ENCODE data around the gene FURIN.
A peak's percentile ranks its signal among the peaks of the same experiment; 100 is the strongest.

The FURIN gene

DNA sequence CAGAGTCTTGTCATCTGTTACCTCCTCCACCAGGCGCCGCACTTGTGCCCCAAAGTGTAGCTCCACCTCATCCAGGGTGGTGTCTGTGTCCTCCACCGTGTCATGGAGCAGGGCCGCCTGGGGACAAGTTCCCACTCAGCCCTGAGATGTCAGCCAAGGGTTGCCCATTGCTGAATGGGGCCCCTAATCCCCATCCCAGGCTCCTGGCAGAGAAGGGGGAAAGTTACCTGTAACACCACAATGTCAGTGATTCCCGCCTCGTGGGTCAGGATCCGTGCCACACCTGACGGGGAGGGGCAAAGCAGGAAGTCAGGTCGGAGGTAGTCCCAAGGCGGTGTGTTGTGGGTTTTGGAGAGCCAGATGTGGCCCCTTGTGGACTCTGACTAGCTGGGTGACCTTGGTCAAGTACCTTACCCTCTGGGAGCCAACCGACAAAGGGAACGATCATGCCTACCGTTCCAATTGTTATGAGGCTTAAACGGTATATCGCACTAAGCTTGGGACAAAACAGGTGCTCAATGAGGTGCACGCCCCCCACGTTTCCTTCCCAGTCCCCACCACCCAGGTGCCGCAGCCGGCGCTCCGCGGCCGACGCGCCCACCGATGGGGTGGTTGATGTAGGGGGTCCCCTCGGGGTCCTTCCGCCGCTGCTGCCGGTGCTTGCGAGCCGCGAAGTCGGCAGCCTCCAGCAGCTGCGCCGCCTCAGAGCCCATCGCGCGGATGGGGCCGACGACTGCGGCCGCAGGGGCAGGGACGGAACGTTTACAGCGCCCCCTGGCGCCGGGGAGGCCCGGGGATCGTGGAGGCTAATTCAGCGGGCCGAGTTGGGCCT, 63.7 kb downstream of the FURIN start, which contains the start of gene HDDC3 (continued):
- TF ChIP-seq WT1 (tag by site-specific recombination; IDR thresholded peaks at IDR 0.05), result peak; percentile 23; the same call in 1 of the 2 replicates
- 0 out of 2 replicates have a peak, but pooled peaks have one; percentile 10 for TF ChIP-seq ZNF341 (tag by site-specific recombination; IDR thresholded peaks at IDR 0.05; ENCODE audit: low read depth)
- peak; percentile 32; the same call in 1 of the 2 replicates for TF ChIP-seq GLI4 (tag by site-specific recombination; IDR thresholded peaks at IDR 0.05)
- peak; percentile 59; the same call in 1 of the 2 replicates for TF ChIP-seq ZNF394 (tag by site-specific recombination; IDR thresholded peaks at IDR 0.05; ENCODE audit: borderline replicate concordance)
- TF ChIP-seq, protein P1, sequence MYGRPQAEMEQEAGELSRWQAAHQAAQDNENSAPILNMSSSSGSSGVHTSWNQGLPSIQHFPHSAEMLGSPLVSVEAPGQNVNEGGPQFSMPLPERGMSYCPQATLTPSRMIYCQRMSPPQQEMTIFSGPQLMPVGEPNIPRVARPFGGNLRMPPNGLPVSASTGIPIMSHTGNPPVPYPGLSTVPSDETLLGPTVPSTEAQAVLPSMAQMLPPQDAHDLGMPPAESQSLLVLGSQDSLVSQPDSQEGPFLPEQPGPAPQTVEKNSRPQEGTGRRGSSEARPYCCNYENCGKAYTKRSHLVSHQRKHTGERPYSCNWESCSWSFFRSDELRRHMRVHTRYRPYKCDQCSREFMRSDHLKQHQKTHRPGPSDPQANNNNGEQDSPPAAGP (tag by site-specific recombination; IDR thresholded peaks at IDR 0.05), result peak; percentile 50
- TF ChIP-seq, protein P2, sequence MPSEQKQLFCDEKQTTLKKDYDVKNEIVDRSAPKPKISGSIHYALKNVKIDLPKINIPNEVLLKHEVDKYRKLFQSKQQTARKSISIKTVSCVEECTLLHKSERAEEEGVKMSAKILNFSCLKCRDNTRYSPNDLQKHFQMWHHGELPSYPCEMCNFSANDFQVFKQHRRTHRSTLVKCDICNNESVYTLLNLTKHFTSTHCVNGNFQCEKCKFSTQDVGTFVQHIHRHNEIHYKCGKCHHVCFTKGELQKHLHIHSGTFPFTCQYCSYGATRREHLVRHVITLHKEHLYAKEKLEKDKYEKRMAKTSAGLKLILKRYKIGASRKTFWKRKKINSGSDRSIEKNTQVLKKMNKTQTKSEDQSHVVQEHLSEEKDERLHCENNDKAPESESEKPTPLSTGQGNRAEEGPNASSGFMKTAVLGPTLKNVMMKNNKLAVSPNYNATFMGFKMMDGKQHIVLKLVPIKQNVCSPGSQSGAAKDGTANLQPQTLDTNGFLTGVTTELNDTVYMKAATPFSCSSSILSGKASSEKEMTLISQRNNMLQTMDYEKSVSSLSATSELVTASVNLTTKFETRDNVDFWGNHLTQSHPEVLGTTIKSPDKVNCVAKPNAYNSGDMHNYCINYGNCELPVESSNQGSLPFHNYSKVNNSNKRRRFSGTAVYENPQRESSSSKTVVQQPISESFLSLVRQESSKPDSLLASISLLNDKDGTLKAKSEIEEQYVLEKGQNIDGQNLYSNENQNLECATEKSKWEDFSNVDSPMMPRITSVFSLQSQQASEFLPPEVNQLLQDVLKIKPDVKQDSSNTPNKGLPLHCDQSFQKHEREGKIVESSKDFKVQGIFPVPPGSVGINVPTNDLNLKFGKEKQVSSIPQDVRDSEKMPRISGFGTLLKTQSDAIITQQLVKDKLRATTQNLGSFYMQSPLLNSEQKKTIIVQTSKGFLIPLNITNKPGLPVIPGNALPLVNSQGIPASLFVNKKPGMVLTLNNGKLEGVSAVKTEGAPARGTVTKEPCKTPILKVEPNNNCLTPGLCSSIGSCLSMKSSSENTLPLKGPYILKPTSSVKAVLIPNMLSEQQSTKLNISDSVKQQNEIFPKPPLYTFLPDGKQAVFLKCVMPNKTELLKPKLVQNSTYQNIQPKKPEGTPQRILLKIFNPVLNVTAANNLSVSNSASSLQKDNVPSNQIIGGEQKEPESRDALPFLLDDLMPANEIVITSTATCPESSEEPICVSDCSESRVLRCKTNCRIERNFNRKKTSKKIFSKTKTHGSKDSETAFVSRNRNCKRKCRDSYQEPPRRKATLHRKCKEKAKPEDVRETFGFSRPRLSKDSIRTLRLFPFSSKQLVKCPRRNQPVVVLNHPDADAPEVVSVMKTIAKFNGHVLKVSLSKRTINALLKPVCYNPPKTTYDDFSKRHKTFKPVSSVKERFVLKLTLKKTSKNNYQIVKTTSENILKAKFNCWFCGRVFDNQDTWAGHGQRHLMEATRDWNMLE (tag by site-specific recombination; conservative IDR thresholded peaks at IDR 0.05; ENCODE audit: low read depth), result 0 out of 2 replicates have a peak, but pooled peaks have one; percentile 10
- peak; percentile 77; the same call in 1 of the 2 replicates for TF ChIP-seq ZNF24 (tag by site-specific recombination; IDR thresholded peaks at IDR 0.05)
- peak; percentile 80 for TF ChIP-seq SCRT2 (tag by site-specific recombination; IDR thresholded peaks at IDR 0.05)
- no peak for TF ChIP-seq ZNF558 (tag by site-specific recombination; IDR thresholded peaks at IDR 0.05)
- TF ChIP-seq YY1 (tag by site-specific recombination; IDR thresholded peaks at IDR 0.05), result 0 out of 2 replicates have a peak, but pooled peaks have one; percentile 53
- TF ChIP-seq ZNF121 (tag by site-specific recombination; IDR thresholded peaks at IDR 0.05), result peak; percentile 54; the same call in 1 of the 2 replicates
- TF ChIP-seq, protein P3, sequence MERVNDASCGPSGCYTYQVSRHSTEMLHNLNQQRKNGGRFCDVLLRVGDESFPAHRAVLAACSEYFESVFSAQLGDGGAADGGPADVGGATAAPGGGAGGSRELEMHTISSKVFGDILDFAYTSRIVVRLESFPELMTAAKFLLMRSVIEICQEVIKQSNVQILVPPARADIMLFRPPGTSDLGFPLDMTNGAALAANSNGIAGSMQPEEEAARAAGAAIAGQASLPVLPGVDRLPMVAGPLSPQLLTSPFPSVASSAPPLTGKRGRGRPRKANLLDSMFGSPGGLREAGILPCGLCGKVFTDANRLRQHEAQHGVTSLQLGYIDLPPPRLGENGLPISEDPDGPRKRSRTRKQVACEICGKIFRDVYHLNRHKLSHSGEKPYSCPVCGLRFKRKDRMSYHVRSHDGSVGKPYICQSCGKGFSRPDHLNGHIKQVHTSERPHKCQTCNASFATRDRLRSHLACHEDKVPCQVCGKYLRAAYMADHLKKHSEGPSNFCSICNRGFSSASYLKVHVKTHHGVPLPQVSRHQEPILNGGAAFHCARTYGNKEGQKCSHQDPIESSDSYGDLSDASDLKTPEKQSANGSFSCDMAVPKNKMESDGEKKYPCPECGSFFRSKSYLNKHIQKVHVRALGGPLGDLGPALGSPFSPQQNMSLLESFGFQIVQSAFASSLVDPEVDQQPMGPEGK (tag by site-specific recombination; IDR thresholded peaks at IDR 0.05), result peak; percentile 74
- TF ChIP-seq, protein P4, sequence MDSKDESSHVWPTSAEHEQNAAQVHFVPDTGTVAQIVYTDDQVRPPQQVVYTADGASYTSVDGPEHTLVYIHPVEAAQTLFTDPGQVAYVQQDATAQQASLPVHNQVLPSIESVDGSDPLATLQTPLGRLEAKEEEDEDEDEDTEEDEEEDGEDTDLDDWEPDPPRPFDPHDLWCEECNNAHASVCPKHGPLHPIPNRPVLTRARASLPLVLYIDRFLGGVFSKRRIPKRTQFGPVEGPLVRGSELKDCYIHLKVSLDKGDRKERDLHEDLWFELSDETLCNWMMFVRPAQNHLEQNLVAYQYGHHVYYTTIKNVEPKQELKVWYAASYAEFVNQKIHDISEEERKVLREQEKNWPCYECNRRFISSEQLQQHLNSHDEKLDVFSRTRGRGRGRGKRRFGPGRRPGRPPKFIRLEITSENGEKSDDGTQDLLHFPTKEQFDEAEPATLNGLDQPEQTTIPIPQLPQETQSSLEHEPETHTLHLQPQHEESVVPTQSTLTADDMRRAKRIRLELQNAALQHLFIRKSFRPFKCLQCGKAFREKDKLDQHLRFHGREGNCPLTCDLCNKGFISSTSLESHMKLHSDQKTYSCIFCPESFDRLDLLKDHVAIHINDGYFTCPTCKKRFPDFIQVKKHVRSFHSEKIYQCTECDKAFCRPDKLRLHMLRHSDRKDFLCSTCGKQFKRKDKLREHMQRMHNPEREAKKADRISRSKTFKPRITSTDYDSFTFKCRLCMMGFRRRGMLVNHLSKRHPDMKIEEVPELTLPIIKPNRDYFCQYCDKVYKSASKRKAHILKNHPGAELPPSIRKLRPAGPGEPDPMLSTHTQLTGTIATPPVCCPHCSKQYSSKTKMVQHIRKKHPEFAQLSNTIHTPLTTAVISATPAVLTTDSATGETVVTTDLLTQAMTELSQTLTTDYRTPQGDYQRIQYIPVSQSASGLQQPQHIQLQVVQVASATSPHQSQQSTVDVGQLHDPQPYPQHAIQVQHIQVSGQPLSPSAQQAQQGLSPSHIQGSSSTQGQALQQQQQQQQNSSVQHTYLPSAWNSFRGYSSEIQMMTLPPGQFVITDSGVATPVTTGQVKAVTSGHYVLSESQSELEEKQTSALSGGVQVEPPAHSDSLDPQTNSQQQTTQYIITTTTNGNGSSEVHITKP (tag by site-specific recombination; IDR thresholded peaks at IDR 0.05), result peak; percentile 90
- TF ChIP-seq, protein P5, sequence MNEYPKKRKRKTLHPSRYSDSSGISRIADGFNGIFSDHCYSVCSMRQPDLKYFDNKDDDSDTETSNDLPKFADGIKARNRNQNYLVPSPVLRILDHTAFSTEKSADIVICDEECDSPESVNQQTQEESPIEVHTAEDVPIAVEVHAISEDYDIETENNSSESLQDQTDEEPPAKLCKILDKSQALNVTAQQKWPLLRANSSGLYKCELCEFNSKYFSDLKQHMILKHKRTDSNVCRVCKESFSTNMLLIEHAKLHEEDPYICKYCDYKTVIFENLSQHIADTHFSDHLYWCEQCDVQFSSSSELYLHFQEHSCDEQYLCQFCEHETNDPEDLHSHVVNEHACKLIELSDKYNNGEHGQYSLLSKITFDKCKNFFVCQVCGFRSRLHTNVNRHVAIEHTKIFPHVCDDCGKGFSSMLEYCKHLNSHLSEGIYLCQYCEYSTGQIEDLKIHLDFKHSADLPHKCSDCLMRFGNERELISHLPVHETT (tag by site-specific recombination; IDR thresholded peaks at IDR 0.05), result no peak
- peak; percentile 68; the same call in 1 of the 2 replicates for TF ChIP-seq ZFP69B (tag by site-specific recombination; IDR thresholded peaks at IDR 0.05)
- TF ChIP-seq, protein P6, sequence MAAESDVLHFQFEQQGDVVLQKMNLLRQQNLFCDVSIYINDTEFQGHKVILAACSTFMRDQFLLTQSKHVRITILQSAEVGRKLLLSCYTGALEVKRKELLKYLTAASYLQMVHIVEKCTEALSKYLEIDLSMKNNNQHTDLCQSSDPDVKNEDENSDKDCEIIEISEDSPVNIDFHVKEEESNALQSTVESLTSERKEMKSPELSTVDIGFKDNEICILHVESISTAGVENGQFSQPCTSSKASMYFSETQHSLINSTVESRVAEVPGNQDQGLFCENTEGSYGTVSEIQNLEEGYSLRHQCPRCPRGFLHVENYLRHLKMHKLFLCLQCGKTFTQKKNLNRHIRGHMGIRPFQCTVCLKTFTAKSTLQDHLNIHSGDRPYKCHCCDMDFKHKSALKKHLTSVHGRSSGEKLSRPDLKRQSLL (tag by site-specific recombination; IDR thresholded peaks at IDR 0.05), result 0 out of 2 replicates have a peak, but pooled peaks have one; percentile 55
- peak; percentile 63 for TF ChIP-seq SP2 (tag by site-specific recombination; IDR thresholded peaks at IDR 0.05)
- peak; percentile 49 for TF ChIP-seq ZNF629 (tag by site-specific recombination; IDR thresholded peaks at IDR 0.05)
- no peak; the same call in 1 of the 2 replicates for TF ChIP-seq ZNF324 (tag by site-specific recombination; IDR thresholded peaks at IDR 0.05)
- TF ChIP-seq ZIC2 (tag by site-specific recombination; IDR thresholded peaks at IDR 0.05), result peak; percentile 21
- no peak for TF ChIP-seq ZNF19 (tag by site-specific recombination; IDR thresholded peaks at IDR 0.05; ENCODE audit: low read depth)
- peak; percentile 42; the same call in 1 of the 2 replicates for TF ChIP-seq TRIM28 (IDR thresholded peaks at IDR 0.05; ENCODE audit: borderline replicate concordance, low read length)
- TF ChIP-seq GLIS2 (tag by site-specific recombination; IDR thresholded peaks at IDR 0.05), result peak; percentile 95

All from HEK293 (cell line).